GM10266 (cell line): ENCODE measurements around the gene PALD1.

Experiments
- DNase-seq: peaks from one replicate; pipeline ENCODE4 v3.0.0; 2012; ENCODE audit errors: extremely low spot score
- TF ChIP-seq, protein P1 (sequence below): IDR thresholded peaks from 2 replicates; pipeline ENCODE4 v1.5.1; 2012; ENCODE audit warnings: mild to moderate bottlenecking, low read depth; ENCODE audit not compliant: control insufficient read depth, insufficient read depth; ENCODE audit errors: missing control alignments

The PALD1 gene

DNA sequence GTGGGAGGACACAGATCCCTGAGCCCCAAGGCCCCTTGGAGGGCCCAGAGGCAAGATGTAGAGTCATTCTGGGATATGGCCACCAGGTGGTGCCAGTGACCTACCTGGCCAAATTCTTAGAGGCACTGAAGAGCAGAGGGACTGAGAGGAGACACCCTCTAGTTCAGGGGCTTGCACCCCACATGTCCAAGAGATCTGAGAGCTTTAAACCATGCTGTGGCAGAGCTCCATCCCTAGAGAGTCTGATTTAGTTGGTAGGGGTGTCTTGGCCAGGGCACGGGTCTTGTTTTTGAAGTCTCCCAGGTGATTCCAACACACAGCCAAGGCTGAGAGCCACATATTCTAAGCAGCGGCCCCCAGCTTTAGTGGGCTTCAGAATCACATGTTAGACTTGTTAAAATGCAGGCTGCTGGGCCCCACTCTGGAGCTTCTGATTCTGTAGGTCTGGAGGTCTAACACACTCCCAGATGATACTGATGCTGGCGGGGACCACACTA is 71.4 kb downstream of the PALD1 start:
- DNase-seq, result peak; percentile 86
- TF ChIP-seq, protein P1, sequence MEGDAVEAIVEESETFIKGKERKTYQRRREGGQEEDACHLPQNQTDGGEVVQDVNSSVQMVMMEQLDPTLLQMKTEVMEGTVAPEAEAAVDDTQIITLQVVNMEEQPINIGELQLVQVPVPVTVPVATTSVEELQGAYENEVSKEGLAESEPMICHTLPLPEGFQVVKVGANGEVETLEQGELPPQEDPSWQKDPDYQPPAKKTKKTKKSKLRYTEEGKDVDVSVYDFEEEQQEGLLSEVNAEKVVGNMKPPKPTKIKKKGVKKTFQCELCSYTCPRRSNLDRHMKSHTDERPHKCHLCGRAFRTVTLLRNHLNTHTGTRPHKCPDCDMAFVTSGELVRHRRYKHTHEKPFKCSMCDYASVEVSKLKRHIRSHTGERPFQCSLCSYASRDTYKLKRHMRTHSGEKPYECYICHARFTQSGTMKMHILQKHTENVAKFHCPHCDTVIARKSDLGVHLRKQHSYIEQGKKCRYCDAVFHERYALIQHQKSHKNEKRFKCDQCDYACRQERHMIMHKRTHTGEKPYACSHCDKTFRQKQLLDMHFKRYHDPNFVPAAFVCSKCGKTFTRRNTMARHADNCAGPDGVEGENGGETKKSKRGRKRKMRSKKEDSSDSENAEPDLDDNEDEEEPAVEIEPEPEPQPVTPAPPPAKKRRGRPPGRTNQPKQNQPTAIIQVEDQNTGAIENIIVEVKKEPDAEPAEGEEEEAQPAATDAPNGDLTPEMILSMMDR, result peak; percentile 84

DNA sequence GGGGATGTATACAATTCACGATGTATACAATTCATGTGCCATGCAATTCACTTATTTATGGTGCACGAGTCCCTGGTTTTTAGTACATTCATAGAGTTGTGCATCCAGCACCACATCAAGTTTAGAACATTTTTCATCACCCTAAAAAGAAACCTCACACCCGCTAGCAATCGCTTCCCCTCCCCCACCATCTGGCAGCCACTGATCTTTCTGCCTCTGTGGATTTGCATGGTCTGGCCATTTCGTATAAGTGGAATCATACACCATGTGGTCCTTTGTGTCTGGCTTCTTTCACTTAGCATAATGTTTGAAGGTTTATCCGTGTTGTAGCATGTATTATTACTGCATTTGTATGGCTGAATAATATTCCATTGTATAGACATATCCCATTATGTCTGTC is 71.9 kb downstream of the PALD1 start:
- TF ChIP-seq, protein P1, result no peak

DNA sequence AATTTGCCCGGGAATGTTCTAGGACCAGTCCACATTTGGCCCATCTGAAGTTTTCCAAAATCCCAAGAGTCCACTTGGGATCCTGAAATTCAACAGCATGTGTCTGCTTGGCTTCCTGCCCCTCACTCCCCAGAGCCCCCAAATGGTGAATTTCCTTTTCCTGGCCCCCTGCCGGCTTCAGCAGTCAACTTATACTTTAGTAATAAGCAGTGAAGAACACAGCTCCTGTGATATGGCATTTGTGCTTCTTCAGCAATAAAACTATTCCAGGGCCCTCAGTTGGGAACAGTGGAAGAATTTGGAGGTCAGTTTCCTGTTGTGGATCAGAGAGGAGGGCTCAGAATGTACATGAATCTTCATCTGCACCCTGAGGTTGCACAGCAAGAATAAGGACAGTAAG is 72.9 kb downstream of the PALD1 start:
- TF ChIP-seq, protein P1, result no peak
- no peak for DNase-seq

More for the DNA sequence above, 71.9 kb downstream of the PALD1 start:
- no peak for DNase-seq

DNA sequence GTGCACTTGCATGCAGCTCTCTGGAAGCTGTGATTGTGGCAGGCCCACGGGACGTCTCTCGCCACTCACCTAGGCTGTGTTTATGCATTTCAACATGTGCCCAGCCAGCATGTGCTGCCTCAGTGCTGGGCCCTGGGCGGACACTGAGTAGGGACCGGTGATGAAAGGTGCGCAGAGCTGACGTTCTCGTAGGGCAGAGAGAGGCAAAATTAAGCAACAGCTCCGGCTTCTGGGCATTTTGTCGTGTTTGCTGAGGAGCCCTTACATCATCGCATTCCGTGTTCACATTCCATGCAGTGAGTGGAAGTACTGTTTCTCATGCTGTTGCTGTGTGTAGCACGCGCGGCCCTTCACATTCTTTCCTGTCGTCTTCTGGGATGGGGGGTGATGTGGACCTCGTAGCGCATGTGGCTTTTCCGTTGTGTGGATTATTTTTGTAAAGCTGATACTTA is 73.4 kb downstream of the PALD1 start:
- TF ChIP-seq, protein P1, result no peak
- no peak for DNase-seq

DNA sequence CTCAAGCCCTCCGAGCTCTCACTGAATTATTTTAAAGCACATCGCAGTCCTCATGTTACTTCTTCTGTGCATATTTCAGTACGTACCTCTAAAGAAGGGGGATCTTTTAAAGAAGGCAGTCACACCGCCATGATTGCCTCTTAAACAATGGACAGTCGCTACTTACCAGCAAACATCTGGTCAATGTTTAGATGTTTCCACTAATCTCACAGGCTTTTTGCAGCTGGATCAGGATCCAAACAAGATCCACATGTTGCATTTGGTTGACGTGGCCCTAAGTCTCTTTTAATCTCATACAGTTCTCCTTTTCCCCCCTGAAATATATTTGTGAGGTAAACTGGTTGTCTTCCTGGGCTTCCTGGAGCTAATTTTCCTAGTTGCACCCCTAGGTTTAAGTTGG is 74.0 kb downstream of the PALD1 start:
- DNase-seq, result no peak
- TF ChIP-seq, protein P1, result no peak

DNA sequence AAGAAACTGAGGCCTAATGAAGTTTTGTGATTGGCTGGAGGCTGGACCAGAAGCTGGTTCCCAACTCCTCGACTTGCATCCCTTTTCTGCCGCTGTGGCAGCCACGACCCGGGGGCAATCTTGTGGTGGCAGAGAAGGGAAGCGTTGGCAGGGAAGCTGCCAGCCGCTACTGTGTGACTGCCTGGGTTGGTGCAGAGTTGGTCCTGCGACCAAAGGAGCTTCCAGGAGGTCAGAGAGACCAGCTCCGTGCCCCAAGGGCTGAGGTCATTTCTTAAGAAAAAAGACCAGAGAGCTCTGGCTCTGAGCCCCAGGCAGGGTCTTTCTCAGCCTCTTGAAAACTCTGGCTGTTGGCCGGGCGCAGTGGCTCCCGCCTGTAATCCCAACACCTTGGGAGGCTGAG is 76.8 kb downstream of the PALD1 start:
- TF ChIP-seq, protein P1, result no peak
- DNase-seq, result no peak

DNA sequence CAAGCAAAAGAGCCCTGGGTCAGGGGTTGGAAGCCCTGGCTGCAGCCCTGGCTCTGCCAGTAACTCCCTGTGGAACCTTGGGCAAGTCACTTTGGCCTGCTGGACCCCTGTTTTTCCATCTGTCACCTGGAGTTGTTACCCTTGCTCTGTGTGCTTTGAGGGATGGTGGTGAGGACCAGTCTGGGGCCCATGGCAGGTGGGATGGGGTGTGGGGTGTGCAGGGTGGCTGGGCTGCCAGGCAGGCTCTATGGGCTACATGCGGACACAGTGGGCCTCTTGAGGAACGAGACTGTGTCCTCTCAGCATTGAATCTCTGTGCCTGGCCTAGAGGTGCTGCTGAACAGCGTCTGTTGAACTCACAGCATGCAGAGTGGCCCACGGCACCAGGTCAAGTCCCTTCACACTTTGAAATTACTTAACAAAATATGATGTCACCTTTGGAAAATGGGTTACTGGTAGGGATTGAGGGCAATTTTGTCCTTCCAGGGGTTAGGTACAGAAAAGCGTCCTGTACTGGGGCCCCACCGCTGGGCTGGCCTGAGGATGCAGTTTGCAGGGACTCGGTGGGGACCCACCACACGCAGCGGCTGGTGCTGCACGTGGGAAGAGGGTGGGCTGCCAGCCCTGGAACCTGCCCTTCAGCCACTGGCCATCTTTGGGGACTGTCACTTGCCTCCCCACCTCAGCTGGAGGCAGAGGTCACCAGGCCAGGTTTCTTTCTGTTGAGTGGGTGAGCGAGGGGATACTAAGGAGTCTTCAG is 78.7 kb downstream of the PALD1 start:
- TF ChIP-seq, protein P1, result no peak
- no peak for DNase-seq
